HG03342 (cell line): ENCODE data around the gene MAST2.
"Not testable (repeated sequence)": the region's sequence is repeated elsewhere in the genome, so short reads cannot be mapped to it uniquely, and the experiment has no call there.

ENCODE experiments used
- ATAC-seq: cut with Tn5 transposase; IDR thresholded peaks from one replicate; pipeline ENCODE4 v1.9.1; 2021; ENCODE audit warnings: mild to moderate bottlenecking, moderate library complexity; ENCODE audit not compliant: unreplicated experiment

MAST2 gene

DNA sequence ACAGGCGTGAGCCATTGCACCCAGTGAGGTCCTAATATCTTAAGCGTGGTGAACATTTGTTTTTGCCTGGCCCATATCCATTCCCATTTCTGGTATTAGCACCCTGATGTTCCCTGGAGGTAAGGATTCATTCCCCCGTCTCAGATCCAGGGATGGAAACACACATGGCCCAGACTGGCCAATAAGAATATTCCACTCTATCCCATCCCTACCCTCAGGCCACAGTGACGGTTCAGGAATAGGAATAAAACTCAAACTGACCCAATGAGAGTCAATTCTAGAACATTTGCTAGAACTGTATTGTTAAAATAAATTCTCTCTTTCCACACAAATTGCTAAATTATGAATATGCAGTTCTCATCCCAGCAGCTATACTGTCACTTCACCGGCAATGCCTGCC is 252.9 kb downstream of the MAST2 start:
- ATAC-seq = no peak

DNA sequence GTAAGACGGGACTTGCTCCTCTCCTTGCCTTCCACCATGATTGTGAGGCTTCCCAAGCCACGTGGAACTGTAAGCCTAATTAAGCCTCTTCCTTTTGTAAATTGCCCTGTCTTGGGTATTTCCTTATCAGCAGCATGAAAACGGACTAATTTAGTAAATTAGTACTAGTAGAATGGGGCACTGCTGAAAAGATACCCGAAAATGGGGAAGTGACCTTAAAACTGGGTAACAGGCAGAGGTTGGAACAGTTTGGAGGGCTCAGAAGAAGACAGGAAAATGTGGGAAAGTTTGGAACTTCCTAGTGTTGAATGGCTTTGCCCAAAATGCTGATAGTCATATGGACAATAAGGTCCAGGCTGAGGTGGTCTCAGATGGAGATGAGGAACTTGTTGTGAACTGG is 253.8 kb downstream of the MAST2 start:
- not testable (repeated sequence) for ATAC-seq

DNA sequence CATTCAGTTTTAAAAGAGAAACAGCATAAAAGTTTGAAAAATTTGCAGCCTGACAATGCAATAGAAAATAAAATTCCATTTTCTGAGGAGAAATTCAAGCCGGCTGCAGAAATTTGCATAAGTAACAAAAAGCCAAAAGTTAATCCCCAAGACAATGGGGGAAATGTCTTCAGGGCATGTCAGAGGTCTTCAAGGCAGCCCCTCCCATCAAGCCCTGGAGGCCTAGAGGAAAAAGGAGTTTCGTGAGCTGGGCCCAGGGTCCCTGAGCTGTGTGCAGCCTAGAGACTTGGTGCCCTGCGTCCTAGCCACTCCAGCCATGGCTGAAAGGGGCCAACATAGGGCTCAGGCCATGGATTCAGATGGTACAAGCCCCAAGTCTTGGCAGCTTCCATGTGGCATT is 254.4 kb downstream of the MAST2 start:
- no peak for ATAC-seq

DNA sequence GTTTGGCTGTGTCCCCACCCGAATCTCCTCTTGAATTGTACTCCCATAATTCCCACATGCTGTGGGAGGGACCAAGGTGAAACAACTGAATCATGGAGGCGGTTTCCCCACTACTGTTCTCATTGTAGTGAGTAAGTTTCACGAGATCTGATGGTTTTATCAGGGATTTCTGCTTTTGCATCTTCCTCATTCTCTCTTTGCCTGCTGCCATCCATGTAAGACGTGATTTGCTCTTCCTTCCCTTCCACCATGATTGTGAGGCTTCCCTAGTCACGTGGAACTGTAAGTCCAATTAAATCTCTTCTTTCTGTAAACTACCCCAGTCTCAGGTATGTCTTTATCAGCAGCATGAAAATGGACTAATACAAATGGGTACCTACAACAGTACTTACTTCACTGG is 255.5 kb downstream of the MAST2 start:
- ATAC-seq = no peak

DNA sequence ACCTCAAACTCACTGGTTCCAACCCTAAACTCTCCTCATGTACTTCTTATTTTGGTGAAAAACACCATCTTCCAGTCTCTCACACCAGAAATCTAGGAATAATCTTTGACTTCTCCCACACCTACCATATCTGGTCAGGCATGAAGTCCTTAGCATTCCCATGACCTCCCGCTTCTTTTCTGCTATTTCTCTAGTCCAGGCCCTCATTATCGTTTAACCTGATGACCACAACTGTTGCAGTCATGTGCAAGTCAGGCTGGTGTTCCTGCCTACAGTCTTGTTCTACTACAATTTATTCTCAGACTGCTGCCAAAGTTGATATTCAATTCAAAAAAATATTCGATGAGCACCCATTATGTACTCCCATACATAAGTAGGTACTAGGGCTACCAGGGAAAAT is 257.7 kb downstream of the MAST2 start:
- ATAC-seq = no peak

DNA sequence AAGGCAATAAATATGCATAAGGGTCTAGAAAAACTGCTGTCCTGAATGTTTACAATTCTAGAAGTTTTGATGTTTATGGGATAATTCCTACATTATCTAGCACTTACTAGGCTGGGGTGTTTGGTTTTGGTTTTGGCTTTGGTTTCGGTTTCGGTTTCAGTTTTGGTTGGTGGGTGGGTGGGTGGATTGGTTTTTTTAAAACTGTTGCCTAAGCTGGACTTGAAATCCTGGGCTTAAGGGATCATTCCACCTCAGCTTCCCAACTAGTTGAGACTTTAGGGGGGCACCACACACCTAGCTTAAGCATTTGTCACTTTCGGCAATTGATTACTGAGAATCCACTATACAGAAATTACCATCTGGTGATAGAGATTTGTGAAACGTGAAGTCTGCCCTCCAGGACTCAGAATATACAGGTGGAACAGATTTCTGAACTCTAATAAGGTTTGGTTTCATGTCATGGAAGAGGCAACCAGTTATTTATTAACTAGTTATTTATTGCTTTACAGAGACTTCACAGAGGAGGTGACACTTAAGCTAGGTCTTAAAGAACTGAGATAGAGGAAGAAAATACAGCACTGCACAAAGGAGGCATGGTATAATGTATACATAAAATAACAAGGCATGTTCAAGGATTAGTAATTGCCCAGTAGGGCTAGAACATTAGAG is 259.4 kb downstream of the MAST2 start:
- ATAC-seq = peak; percentile 61

DNA sequence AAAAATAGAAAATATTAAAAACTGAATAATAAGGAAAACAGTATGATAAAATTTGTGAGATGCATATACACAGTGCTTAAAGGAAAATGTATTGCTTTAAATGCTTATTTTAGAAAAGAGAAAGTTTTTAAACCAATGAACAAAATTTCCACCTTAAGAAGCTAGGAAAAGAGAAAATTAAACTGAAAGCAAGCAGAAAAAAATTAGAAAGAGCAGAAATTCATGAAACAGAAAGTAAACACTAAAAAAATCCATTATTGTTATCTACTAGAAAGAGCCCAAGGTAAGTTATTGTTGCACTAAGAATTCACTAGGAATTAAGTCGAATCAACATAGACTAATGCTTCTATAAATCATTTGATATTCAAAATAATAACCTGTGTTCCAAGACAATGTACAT is 261.3 kb downstream of the MAST2 start:
- ATAC-seq = no peak

DNA sequence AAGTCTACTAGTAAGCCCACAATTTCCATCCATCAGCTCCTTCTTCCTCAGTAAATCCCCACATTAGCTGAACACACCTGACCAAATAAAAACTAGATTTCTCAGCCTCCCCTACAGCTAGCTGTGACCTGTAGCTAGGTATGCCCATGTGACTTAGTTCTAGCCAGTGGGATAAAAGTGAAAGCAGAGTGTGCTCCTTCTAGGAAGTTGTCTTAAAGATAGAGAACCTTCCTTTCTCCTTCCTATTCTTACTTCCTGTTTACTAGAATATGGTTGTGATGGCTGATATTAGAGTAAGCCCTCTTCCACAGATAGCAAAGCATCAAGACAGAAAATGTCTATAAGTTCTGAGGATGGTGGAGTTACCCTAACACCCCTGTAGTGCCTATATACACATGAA is 262.0 kb downstream of the MAST2 start:
- no peak for ATAC-seq

DNA sequence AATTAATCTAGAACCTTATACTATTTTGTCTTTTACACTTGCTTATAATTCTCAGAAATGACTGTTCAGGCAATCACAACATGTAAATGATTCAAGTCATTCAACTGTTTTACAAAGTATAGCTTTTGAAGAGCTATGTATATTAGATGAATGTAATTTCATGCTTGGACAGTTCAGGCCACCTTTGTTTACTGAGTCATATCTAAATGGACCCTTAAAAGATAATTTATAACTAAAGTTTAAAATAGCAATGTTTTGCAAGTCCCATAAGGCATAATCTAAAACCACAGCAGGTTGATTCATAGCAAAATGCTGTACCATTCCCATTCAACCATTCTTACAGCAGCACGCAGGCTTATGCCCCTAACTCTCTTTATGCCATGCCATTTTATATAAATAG is 264.2 kb downstream of the MAST2 start:
- no peak for ATAC-seq

DNA sequence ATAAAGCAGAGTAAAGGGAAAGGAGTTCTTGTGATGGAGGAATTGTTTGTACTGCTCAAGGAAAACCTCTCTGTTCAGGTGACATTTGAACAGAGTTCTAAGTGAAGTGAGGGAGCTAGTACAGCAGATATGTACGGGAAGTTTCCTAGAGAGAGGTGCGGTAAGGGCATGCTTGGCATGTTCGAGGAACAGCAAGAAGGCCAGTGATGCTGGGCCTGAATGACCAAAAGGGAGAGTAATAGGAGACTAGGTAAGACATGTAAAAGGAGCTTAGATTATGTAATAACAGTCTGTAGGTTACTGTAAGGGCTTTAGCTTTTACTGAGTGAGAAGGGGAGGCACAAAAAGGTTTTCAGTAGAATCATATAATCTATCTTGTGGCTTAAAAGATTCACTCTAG is 265.1 kb downstream of the MAST2 start:
- no peak for ATAC-seq

DNA sequence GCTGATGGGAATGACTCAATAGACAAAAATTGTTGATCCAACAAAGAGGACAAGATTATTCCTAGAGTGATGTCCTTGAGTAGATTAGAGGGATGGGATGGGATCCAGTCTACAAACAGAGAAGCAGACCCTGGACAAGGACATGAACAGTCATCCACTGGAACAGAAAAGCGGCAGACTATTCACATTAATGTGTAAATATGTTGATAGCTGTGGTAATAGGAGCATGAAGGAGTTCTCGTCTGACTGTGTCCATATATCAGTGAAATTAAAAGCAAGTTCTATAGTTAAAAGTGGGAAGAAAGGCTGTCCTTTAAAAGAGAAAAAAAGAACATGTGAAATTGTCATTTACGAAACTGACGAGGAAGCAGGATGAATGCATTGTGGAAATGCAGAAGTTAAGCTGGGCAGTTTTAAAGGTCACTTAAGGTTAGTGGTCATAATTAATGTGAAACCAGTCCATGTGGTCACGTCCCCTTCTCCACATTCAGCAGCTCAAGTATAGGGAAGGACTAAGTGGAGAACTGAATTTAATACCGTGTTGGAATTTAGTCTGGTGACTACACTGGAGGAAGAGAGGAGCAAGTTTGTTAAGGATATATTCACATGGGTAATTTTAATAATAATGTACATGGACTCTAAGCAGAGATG is 266.9 kb downstream of the MAST2 start:
- no peak for ATAC-seq

DNA sequence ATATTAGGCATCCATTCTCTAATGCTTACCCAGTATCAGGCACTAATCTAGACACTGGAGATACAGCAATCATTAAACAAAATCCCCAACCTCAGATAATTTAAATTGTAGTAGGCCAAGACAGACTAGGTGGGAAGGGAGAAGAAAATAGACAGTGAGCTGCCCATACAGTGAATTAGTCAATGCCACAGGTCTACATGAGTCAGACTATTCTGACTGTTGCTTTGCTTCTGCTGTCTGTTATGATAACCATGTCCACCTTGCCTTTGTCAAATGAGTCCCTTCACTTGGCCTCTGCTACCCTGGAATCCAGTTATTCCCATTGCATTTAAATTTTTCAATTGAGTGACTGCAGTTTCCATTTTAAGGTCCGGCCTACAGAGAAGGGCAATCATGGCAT is 269.6 kb downstream of the MAST2 start:
- ATAC-seq = no peak

DNA sequence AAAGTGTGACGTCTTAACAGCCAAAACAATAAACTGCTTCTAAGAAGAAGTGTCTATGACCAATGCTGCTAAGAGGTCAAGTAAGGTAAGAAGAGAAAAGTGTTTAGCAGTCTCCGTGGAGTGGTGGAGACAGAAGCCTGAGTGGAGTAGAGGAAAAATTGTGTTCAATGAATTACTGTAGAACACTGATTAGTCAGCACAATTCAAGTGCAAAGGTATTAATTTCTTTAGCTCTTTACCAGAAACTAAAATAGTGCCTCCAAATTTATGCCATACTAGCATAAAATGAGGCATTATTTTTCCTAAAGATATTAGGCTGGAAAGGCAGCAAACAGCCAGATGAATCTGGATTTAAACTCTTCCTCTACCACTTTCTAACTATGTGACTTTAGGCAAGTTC is 272.9 kb downstream of the MAST2 start:
- no peak for ATAC-seq

DNA sequence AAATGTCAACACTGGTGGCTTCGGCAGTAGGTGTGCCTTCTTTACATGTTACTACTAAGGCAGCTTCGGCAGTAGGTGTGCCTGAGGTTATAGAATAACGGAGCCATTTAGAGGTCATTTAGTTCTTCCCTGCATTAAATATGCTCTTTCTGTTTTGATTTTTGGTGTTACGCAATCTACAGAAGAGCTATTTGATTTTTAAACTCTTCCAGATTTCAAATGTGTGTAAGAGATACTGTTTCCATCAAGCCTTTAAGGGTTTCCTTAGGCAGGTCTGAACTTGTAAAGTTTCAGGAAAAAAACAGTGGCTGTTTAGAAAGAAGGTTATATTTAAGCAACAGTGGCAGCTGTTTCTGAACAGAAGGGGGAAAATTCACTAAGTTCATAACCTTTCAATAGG is 274.2 kb downstream of the MAST2 start:
- no peak for ATAC-seq

DNA sequence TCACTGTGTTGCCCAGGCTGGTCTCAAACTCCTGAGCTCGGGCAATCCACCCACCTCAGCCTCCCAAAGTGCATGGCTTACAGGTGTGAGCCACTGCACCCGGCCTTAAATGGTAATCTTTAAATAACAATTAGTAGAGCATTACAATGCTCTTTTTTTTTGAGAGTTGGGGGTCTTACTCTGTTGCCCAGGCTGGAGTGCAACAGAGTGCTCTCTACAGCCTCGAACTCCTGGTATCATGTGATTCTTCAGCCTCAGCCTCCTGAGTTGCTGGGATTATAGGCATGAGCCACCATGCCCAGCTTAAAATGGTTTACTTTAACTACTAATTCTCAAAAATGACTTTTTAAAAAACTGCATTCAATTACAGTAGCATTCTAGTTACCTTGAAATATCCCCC is 276.8 kb downstream of the MAST2 start:
- no peak for ATAC-seq

DNA sequence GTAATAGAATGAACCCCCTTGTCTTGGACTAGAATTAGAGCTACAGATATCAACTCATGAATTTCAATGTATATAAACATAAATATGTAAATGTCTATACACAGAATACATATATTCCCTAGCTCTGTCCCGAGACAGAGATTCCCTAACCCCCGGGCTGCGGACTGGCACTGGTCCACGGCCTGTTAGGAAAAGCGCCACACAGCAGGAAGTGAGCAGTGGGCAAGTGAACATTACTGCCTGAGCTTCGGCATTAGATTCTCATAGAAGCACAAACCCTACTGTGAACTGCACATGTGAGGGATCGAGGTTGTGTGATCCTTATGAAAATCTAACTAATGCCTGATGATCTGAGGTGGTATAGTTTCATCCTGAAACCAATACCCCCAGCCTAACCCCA is 277.8 kb downstream of the MAST2 start:
- no peak for ATAC-seq

DNA sequence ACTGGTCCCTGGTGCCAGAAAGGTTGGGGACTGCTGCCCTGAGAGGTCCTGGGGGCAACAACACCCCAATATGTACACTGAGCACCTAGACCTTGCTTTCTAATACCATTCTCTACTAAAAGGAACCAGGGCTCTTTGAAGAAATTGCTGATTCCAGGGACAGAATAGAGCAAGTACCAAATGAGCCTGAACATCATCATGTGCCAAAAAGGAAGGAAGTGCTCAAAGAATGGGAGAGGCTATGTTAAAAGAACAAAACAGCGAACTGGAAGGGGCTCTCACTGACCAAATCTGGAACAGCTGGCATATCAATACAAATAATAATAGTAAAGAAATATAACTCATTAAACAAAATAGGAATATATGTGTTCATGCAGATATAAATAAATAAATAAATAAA is 278.2 kb downstream of the MAST2 start:
- no peak for ATAC-seq

DNA sequence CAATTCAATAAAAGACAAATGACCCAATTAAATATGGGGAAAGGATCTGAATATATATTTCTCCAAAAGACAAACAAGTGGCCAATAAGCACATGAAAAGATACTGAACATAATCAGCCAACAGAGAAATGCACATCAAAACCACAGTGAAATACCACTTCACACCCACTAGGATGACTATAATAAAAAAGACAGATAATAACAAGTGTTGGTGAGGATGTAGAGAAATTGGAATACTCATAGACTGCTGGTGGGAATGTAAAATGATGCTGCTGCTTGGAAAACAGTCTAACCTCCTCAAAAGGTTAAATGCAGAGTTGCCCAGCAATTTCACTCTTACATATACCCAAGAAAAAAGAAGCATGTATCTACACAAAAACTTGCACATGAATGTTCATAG is 280.2 kb downstream of the MAST2 start:
- no peak for ATAC-seq

DNA sequence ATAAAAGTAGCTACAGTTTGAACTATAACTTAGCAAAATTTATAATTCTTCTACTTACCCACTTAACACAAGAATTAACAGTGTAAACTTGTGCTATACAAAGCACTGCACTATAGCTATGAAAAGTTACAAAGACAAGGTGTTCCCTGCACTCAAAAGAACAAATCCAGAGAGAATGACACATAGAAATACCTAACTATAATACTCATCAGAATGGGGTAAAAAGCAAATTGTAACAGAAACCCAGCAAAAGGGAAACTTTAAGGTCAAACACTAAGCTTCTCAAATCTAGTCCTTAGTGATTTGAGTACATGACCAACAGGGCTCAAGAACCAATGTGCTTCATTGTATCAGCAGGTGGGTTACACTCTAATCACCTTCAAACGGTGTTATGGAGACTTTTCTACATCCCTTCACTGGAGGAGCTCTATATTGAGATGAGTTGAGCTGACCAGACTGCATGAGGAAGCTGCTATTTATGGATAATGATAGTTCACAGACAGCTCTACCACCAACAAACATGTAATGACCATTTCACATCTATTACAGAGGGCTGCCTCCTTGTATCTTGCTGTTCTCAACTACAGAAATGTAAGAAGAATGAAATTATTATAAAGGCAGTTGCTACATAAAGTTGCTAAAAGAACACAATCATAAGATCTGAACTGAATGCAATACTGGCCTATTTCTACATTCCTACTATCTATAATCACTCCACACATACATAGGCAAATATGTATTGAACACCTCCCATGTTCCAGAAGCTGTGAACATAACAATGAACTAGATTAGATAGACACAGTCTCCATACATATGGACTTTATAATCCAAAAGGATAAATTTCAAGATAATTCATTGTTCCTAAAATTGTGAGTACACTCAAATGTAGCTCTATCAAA is 281.4 kb downstream of the MAST2 start:
- no peak for ATAC-seq
